ENCODE measurements around the gene EVPL. TPM values are rescaled to one million over a fixed set of nuclear protein-coding genes. Genes with fewer than 3 reads are reported as not detected.

Gene EVPL
- total RNA-seq (2022; extraction: Qiagen RNA extraction; ENCODE audit: low read depth): 10.2 to 22.7 TPM (median 18.4 TPM) in 5 replicates

DNA sequence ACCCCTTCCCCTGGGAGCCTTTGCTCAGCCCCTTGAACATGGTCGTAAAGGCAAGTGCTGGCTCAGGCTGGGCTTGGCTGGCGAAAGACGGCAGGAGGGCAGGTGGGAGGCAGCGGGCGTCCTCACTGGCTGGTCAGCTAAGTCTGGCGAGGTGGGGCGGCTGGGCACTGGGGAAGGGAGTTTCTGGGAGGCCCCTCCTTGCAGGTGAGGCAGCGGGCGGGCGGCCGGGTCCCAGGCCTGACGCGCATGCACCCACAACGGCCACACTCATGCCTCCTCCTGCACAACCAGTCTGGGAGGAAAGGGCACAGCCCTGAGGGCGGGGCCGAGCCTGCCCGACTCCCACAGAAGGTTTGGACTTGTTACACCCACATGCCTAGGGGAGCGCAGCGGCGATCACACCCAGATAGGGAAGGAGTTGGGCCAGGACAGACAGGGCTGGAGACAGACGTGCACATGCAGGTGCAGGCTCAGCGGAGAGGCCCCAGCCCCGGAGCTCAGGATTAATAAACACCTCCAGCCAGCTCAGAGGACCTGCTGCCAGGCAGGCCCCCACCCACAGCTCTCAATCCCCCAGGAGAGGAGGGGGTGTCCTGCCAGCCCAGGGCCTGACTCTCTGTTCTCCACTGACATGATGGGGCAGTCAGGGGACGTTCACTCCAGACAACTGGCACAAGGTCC, at the start of gene EVPL:
TSS of gene EVPL (minus strand) at position 148 of the 681 bp plus-strand sequence. CDS start at position 40, 108 bp downstream.

GRCh38 chr17:76074390-76075363, 47.6 kb upstream of the EVPL start, which contains the start of gene GALR2:
GALR2 (plus strand) TSS chr17:76074781; CDS start chr17:76074884, 103 bp downstream.

GRCh38 chr17:76072148-76072858, 45.2 kb upstream of the EVPL start, which contains the start of gene SRP68:
SRP68 (minus strand) TSS chr17:76072517; CDS start chr17:76072491, 26 bp downstream.

DNA sequence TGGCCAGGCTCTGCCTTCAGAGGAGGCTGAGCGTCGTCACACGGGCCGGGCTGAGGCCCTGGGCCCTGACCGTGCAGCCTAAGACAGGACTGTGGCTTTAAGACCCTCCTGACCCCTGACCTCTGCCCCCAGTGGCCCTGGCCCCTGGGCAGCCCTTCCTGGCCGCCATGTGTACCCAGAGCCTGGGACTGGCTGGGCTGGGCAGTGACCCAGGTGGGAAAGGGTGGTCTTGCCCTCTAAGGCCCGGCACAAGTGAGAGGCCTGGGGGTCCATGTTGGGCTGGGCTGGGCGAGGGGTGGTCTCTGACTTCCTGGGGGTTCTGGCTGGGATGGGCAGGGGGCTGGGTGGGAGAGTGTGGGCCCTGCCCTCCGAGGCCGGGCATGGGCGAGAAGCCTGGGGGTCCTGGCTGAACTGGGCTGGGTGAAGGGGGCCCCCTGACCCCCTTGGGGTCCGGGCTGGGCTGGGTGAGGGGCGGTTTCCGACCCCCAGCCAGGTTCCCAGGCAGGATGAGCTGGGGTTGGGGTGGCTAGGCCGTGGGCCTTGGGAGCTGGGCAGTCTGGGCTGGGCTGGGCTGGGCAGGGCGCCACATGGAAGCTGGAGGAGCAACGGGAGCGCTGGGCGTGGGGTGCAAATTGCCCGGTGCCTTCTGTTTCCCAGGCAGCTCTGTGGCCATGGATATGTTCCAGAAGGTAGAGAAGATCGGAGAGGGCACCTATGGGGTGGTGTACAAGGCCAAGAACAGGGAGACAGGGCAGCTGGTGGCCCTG, 26.2 kb downstream of the EVPL start, which contains the start of gene CDK3:
TSS of gene CDK3 (plus strand) at position 101 of the 767 bp plus-strand sequence. CDS start at position 672, 571 bp downstream.

GRCh38 chr17:75978938-75979704, 48.0 kb downstream of the EVPL start, which contains the start of the genes ACOX1 and TEN1:
ACOX1 (minus strand) TSS chr17:75979166; CDS start chr17:75979073, 93 bp downstream.
TEN1 (plus strand) TSS chr17:75979240; CDS start chr17:75986193, 6,953 bp downstream.

Other genes with a start within 250 kb of the EVPL start
- 24.5 to 33.2 TPM (median 29.6 TPM) in 5 replicates for gene UNK, start 242.5 kb downstream of the EVPL start, total RNA-seq (2022; extraction: Qiagen RNA extraction; ENCODE audit: low read depth)
- 3.3 to 7.1 TPM (median 5.1 TPM) in 5 replicates for gene UNC13D, start 182.9 kb downstream of the EVPL start, total RNA-seq (2022; extraction: Qiagen RNA extraction; ENCODE audit: low read depth)
- 87.3 to 112 TPM (median 92.7 TPM) in 5 replicates for gene WBP2, start 172.0 kb downstream of the EVPL start, total RNA-seq (2022; extraction: Qiagen RNA extraction; ENCODE audit: low read depth)
- 117 to 177 TPM (median 163 TPM) in 5 replicates for gene TRIM47, start 148.7 kb downstream of the EVPL start, total RNA-seq (2022; extraction: Qiagen RNA extraction; ENCODE audit: low read depth)
- 25.7 to 47.8 TPM (median 39.1 TPM) in 5 replicates for gene TRIM65, start 130.4 kb downstream of the EVPL start, total RNA-seq (2022; extraction: Qiagen RNA extraction; ENCODE audit: low read depth)
- 79.6 to 127 TPM (median 121 TPM) in 5 replicates for gene MRPL38, start 122.4 kb downstream of the EVPL start, total RNA-seq (2022; extraction: Qiagen RNA extraction; ENCODE audit: low read depth)
- gene FBF1, start 86.3 kb downstream of the EVPL start, total RNA-seq (2022; extraction: Qiagen RNA extraction; ENCODE audit: low read depth): 3.1 to 12.6 TPM (median 8.6 TPM) in 5 replicates
- gene ACOX1, start 48.1 kb downstream of the EVPL start, total RNA-seq (2022; extraction: Qiagen RNA extraction; ENCODE audit: low read depth): 14.2 to 19.1 TPM (median 17.6 TPM) in 5 replicates
- gene TEN1, start 48.1 kb downstream of the EVPL start, total RNA-seq (2022; extraction: Qiagen RNA extraction; ENCODE audit: low read depth): 21.2 to 29.2 TPM (median 24.2 TPM) in 5 replicates
- gene CDK3, start 26.5 kb downstream of the EVPL start, total RNA-seq (2022; extraction: Qiagen RNA extraction; ENCODE audit: low read depth): 3.6 to 5.9 TPM (median 5.2 TPM) in 5 replicates
- 74.3 to 88.7 TPM (median 83.4 TPM) in 5 replicates for gene SRP68, start 45.2 kb upstream of the EVPL start, total RNA-seq (2022; extraction: Qiagen RNA extraction; ENCODE audit: low read depth)
- gene GALR2, start 47.5 kb upstream of the EVPL start, total RNA-seq (2022; extraction: Qiagen RNA extraction; ENCODE audit: low read depth): 0.27 to 2.0 TPM (median 1.7 TPM) in 5 replicates
- 0.18 to 0.84 TPM (median 0.26 TPM) in 5 replicates for gene ZACN, start 51.9 kb upstream of the EVPL start, total RNA-seq (2022; extraction: Qiagen RNA extraction; ENCODE audit: low read depth)
- 54.8 to 70.2 TPM (median 67.2 TPM) in 5 replicates for gene EXOC7, start 76.5 kb upstream of the EVPL start, total RNA-seq (2022; extraction: Qiagen RNA extraction; ENCODE audit: low read depth)
- 0.38 to 0.71 TPM (median 0.55 TPM) in 5 replicates for gene FOXJ1, start 113.9 kb upstream of the EVPL start, total RNA-seq (2022; extraction: Qiagen RNA extraction; ENCODE audit: low read depth)
- gene RNF157, start 213.2 kb upstream of the EVPL start, total RNA-seq (2022; extraction: Qiagen RNA extraction; ENCODE audit: low read depth): 8.0 to 10.1 TPM (median 8.6 TPM) in 5 replicates
- gene UBALD2, start 238.0 kb upstream of the EVPL start, total RNA-seq (2022; extraction: Qiagen RNA extraction; ENCODE audit: low read depth): 47.5 to 118 TPM (median 102 TPM) in 5 replicates